Sigmoid colon (tissue), 7 donors: ENCODE results near the gene MUC5AC. TPM values are rescaled to one million over a fixed set of nuclear protein-coding genes. Genes with fewer than 3 reads are reported as not detected.

Experiments used
- DNase-seq: peaks from one replicate; pipeline ENCODE4 v3.0.0-alpha.2; 2019
- H3K27ac ChIP-seq, 4 donors: fragments of 200-600 bp; sonication (generic); one replicate each; pipeline ENCODE4 v1.5.1; 2016 to 2019; ENCODE audit warnings: mild to moderate bottlenecking in 1 of 4
- H3K27me3 ChIP-seq, 3 donors: fragments of 200-600 bp; sonication (generic); one replicate each; pipeline ENCODE4 v1.5.1; 2019; ENCODE audit warnings: mild to moderate bottlenecking in 1 of 3
- H3K36me3 ChIP-seq, 4 donors: fragments of 200-600 bp; sonication (generic); one replicate each; pipeline ENCODE4 v1.5.1; 2016 to 2019
- H3K4me1 ChIP-seq, 4 donors: fragments of 200-600 bp; sonication (generic); one replicate each; pipeline ENCODE4 v1.5.1; 2017 to 2019
- H3K4me3 ChIP-seq, 4 donors: fragments of 200-600 bp; sonication (generic); one replicate each; pipeline ENCODE4 v1.5.1; 2017 to 2019; ENCODE audit warnings: mild to moderate bottlenecking in 2 of 4, moderate library complexity in 1 of 4
- H3K9me3 ChIP-seq, 4 donors: fragments of 200-600 bp in 3 of 4; sonication (generic) in 3 of 4; one replicate each; pipeline versions ENCODE4 v1.5.1 to v1.6.1; 2013 to 2019
- EP300 ChIP-seq, 4 donors: sonication (generic); formaldehyde crosslinking; IDR thresholded peaks; one replicate each; pipeline ENCODE4 v1.6.1; 2017; ENCODE audit warnings: antibody characterized with exemption in 4 of 4
- POLR2A ChIP-seq, 2 donors: fragments of 450-650 bp; IDR thresholded peaks; one replicate each; pipeline ENCODE4 v1.6.1; 2016; ENCODE audit warnings: antibody characterized with exemption in 2 of 2, mild to moderate bottlenecking in 2 of 2, moderate library complexity in 2 of 2
- POLR2AphosphoS5 ChIP-seq, 4 donors: sonication (generic); formaldehyde crosslinking; IDR thresholded peaks; one replicate each; pipeline ENCODE4 v1.6.1; 2017; ENCODE audit warnings: antibody characterized with exemption in 4 of 4
- WGBS, 2 donors: extraction: QIAGEN DNeasy Blood & Tissue Kit; methylation state at CpG; one replicate each; pipeline ENCODE4 v1.1.7; 2013; 5-methylcytosine and 5-hydroxymethylcytosine counted together
- intact Hi-C: fragments of 100-400 bp; cut with DNase I; formaldehyde crosslinking; loops from one replicate; pipeline ENCODE4 v1.15.1; 2023
- polyA plus RNA-seq, 3 donors: library from polyadenylated mRNA; stranded (reverse); fragments of 200-250 nt; gene quantifications; one replicate each; pipeline ENCODE4 v1.2.3, GENCODE V29; 2013
- total RNA-seq, 4 donors: library from RNA; depleted of rRNA; stranded (reverse); fragments of >200 nt; gene quantifications; one replicate each; pipeline ENCODE4 v1.1.0, GENCODE V29; 2016
- TF ChIP-seq, protein P1 (sequence below), 4 experiments: fragments of 450-650 bp in 3 of 4; fragments of 200-600 bp in 1 of 4; IDR thresholded peaks; one replicate each; pipeline ENCODE4 v1.5.1; 2016 to 2019; ENCODE audit warnings: antibody characterized with exemption in 4 of 4, mild to moderate bottlenecking in 3 of 4, moderate library complexity in 2 of 4
- donor health status: healthy with polysubstance abuse.
- donor health status: Bipolar disorder and iron deficiency.
- donor health status: healthy.

Gene MUC5AC
- total and polyA plus RNA-seq, 7 donors, result under 0.01 to 0.09 (median under 0.01) TPM; not detected in 4

DNA sequence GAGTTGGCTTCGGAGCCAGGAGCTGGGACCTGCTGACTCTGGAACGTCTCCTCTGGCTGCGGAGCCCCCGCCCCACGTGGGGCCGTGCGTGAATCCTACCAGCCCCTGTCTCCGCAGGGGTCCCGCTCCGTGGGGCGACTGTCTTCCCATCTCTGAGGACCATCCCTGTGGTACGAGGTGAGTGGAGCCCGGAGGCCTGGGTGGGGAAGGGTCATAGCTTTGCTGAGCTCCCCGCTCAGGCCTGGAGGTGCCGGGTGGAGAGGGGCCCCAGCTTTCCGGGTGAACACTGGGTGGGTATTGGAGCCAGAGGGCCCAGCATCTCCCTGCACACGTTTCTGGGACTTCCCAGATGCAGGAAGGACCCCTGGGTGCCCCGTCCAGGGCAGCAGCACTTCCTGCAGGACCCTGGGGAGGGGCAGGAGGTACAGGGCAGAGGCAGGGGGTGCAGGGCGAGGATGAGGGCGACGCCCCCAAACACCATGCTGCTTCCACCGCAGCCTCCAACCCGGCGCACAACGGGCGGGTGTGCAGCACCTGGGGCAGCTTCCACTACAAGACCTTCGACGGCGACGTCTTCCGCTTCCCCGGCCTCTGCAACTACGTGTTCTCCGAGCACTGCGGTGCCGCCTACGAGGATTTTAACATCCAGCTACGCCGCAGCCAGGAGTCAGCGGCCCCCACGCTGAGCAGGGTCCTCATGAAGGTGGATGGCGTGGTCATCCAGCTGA, 3.8 kb downstream of the MUC5AC start:
- TF ChIP-seq POLR2A (IDR thresholded peaks at IDR 0.05), result no peak
- no peak for TF ChIP-seq POLR2AphosphoS5 (IDR thresholded peaks at IDR 0.05)
- no peak for TF ChIP-seq EP300 (IDR thresholded peaks at IDR 0.05)
- no peaks in the 10 kb centered on the region for H3K36me3 ChIP-seq
- WGBS, 2 donors, result 84 to 88% methylated on average over 42 of the region's 42 CpGs
- H3K27me3 ChIP-seq, result peaks cover 0 to 8% (median 0%) of the 10 kb centered on the region in 3 donors
- intact Hi-C loops, result no loop called here
- DNase-seq, result peak; percentile 53
- no peak overlapping the region for H3K4me3 ChIP-seq
- no peaks in the 10 kb centered on the region for H3K9me3 ChIP-seq
- H3K27ac ChIP-seq, result no peak overlapping the region
- no peaks in the 10 kb centered on the region for H3K4me1 ChIP-seq

DNA sequence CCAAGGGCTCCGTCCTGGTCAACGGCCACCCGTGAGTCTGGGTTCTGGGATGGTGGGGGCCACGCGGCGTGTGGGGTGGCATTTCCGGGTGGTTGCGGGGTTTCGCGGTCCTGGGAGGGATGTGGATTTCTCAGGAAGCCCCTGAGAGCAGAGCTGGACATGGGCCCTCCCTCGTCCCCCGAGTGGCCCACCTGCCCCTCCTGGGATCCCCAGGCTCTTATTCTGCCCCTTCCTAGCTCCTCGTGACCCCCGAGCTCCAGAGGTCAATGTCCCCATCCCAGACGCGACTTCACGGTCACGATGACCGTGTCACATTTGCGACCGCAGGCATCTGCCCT, 4.4 kb downstream of the MUC5AC start:
- Histone ChIP-seq H3K36me3 (no peaks in the 10 kb centered on the region), H3K27me3 (peaks cover 0 to 8% (median 0%) of the 10 kb centered on the region in 3 donors), H3K4me3 (no peak overlapping the region)

DNA sequence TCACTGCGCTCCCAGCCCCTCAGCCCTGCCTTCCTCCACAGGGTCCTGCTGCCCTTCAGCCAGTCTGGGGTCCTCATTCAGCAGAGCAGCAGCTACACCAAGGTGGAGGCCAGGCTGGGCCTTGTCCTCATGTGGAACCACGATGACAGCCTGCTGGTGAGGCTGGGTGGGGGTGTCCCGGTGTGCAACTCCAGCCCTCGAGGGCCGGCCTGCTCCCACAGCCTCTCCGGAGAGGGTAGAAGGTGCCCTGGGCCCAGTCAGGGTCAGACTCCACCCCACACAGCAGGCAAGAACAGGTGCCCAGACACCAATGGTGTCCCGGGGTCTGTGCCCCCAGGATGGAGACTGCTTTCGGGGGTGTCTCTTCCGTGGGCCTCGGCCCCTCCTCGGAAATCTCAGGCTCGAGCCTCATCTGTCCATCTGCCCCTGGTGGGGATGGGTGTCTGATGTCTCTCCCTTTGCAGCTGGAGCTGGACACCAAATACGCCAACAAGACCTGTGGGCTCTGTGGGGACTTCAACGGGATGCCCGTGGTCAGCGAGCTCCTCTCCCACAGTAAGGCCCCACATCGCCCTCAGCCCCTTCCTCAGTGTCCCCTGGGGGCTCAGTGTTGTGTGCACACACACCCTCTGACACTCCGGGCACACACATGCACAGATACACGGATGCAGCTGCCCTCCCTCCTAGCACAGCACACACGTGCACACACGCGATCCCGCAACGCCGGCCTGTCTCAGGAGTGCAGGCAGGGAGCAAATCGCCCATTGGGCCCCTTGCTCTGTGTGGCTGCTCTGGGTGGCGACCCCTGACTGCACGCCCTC, 4.9 kb downstream of the MUC5AC start:
- no peaks in the 10 kb centered on the region for H3K36me3 ChIP-seq
- WGBS, 2 donors, result 82% methylated on average over 28 of the region's 28 CpGs
- H3K27me3 ChIP-seq, result peaks cover 0 to 8% (median 0%) of the 10 kb centered on the region in 3 donors
- no peak overlapping the region for H3K4me3 ChIP-seq
- no peaks in the 10 kb centered on the region for H3K4me1 ChIP-seq
- no peaks in the 10 kb centered on the region for H3K9me3 ChIP-seq
- H3K27ac ChIP-seq, result no peak overlapping the region
- intact Hi-C loops, result no loop called here
- TF ChIP-seq POLR2A (IDR thresholded peaks at IDR 0.05) (no peak), POLR2AphosphoS5 (IDR thresholded peaks at IDR 0.05) (no peak), EP300 (IDR thresholded peaks at IDR 0.05) (no peak)
- TF ChIP-seq, protein P1, sequence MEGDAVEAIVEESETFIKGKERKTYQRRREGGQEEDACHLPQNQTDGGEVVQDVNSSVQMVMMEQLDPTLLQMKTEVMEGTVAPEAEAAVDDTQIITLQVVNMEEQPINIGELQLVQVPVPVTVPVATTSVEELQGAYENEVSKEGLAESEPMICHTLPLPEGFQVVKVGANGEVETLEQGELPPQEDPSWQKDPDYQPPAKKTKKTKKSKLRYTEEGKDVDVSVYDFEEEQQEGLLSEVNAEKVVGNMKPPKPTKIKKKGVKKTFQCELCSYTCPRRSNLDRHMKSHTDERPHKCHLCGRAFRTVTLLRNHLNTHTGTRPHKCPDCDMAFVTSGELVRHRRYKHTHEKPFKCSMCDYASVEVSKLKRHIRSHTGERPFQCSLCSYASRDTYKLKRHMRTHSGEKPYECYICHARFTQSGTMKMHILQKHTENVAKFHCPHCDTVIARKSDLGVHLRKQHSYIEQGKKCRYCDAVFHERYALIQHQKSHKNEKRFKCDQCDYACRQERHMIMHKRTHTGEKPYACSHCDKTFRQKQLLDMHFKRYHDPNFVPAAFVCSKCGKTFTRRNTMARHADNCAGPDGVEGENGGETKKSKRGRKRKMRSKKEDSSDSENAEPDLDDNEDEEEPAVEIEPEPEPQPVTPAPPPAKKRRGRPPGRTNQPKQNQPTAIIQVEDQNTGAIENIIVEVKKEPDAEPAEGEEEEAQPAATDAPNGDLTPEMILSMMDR (IDR thresholded peaks at IDR 0.05), result no peak
- DNase-seq, result peak; percentile 27

More for the DNA sequence above, 4.4 kb downstream of the MUC5AC start:
- TF ChIP-seq POLR2A (IDR thresholded peaks at IDR 0.05), result no peak
- TF ChIP-seq, protein P1 (IDR thresholded peaks at IDR 0.05), result no peak
- no peak for TF ChIP-seq POLR2AphosphoS5 (IDR thresholded peaks at IDR 0.05)
- TF ChIP-seq EP300 (IDR thresholded peaks at IDR 0.05), result no peak
- intact Hi-C loops, result no loop called here
- Histone ChIP-seq H3K4me1 (no peaks in the 10 kb centered on the region), H3K9me3 (no peaks in the 10 kb centered on the region), H3K27ac (no peak overlapping the region)
- 82 to 86% methylated on average over 21 of the region's 21 CpGs for WGBS, 2 donors
- peak; percentile 56 for DNase-seq

GRCh38 chr11:1163321-1163910, 5.7 kb downstream of the MUC5AC start:
- H3K4me3 ChIP-seq, result no peak overlapping the region
- intact Hi-C loops, result no loop called here
- no peaks in the 10 kb centered on the region for H3K36me3 ChIP-seq
- no peak for TF ChIP-seq POLR2AphosphoS5 (IDR thresholded peaks at IDR 0.05)
- TF ChIP-seq, protein P1 (IDR thresholded peaks at IDR 0.05), result no peak
- no peaks in the 10 kb centered on the region for H3K9me3 ChIP-seq
- H3K27ac ChIP-seq, result no peak overlapping the region
- WGBS, 2 donors, result 91 to 92% methylated on average over 13 of the region's 13 CpGs
- DNase-seq, result no peak
- H3K27me3 ChIP-seq, result peaks cover 0 to 8% (median 0%) of the 10 kb centered on the region in 3 donors
- no peaks in the 10 kb centered on the region for H3K4me1 ChIP-seq
